ENCODE results near the gene PROX1. TPM values are rescaled to one million over a fixed set of nuclear protein-coding genes. Genes with fewer than 3 reads are reported as not detected.

PROX1 gene
- total RNA-seq, 3 donors from 2014 or later, result 1.8 to 7.5 (median 5.7) TPM

GRCh38 chr1:213942061-213942460, 45.7 kb upstream of the PROX1 start:
- Histone ChIP-seq H3K4me1 (no peaks in the 10 kb centered on the region), H3K36me3 (no peaks in the 10 kb centered on the region), H3K27me3 (no peaks in the 10 kb centered on the region), H3K9me3 (peaks cover 0 to 2% of the 10 kb centered on the region in 2 donors), H3K27ac (no peak overlapping the region), H3K4me3 (no peak overlapping the region)
- intact Hi-C loops (cut with DNase I; ENCODE audit: low total_unique reads), result no loop called here
- TF ChIP-seq CTCF (IDR thresholded peaks at IDR 0.05) (no peak), POLR2AphosphoS5 (IDR thresholded peaks at IDR 0.05) (no peak), POLR2A (IDR thresholded peaks at IDR 0.05) (no peak)
- DNase-seq (ENCODE audit: low spot score in 2 of 2), result no peak

- Histone ChIP-seq H3K4me1 (no peaks in the 10 kb centered on the region), H3K27me3 (no peaks in the 10 kb centered on the region), H3K27ac (no peak overlapping the region), H3K4me3 (no peak overlapping the region), H3K9me3 (no peaks in the 10 kb centered on the region), H3K36me3 (no peaks in the 10 kb centered on the region)
- intact Hi-C loops (cut with DNase I; ENCODE audit: low total_unique reads), result no loop called here
- no peak for TF ChIP-seq POLR2A (IDR thresholded peaks at IDR 0.05)
- no peak for TF ChIP-seq POLR2AphosphoS5 (IDR thresholded peaks at IDR 0.05)
- TF ChIP-seq CTCF (IDR thresholded peaks at IDR 0.05), result no peak
- no peak for DNase-seq (ENCODE audit: low spot score in 2 of 2)
Observed at GRCh38 chr1:213947200-213947801, 40.5 kb upstream of the PROX1 start.

DNA sequence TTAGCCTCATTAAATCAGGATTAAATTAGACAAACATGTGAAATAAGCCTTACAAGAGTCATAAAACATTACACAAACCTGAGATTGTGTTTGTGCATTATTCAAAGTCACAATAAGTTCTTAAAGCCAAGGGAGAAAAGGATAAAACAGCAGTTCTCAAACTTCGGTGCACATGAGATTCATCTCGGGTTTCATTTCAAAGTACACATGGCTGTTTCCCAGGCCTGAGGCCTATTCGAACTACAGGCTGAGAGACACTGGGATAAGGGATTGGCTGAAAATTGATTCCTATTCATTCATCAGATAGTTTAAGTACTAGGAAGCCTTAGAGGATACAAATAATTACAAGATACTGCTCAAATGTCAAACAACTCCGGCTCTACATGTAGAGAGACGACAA, 35.9 kb upstream of the PROX1 start:
- H3K4me3 ChIP-seq, result no peak overlapping the region
- H3K27ac ChIP-seq, result no peak overlapping the region
- H3K36me3 ChIP-seq, result no peaks in the 10 kb centered on the region
- no peaks in the 10 kb centered on the region for H3K9me3 ChIP-seq
- no peak for DNase-seq (ENCODE audit: low spot score in 2 of 2)
- H3K4me1 ChIP-seq, result no peaks in the 10 kb centered on the region
- no peaks in the 10 kb centered on the region for H3K27me3 ChIP-seq
- TF ChIP-seq POLR2A (IDR thresholded peaks at IDR 0.05), result no peak
- TF ChIP-seq POLR2AphosphoS5 (IDR thresholded peaks at IDR 0.05), result no peak
- no peak for TF ChIP-seq CTCF (IDR thresholded peaks at IDR 0.05)
- intact Hi-C loops (cut with DNase I; ENCODE audit: low total_unique reads), result no loop called here

- no peak for TF ChIP-seq POLR2AphosphoS5 (IDR thresholded peaks at IDR 0.05)
- TF ChIP-seq CTCF (IDR thresholded peaks at IDR 0.05), result no peak
- no peak for TF ChIP-seq POLR2A (IDR thresholded peaks at IDR 0.05)
- Histone ChIP-seq H3K36me3 (no peaks in the 10 kb centered on the region), H3K27ac (no peak overlapping the region), H3K27me3 (no peaks in the 10 kb centered on the region), H3K9me3 (no peaks in the 10 kb centered on the region), H3K4me3 (no peak overlapping the region), H3K4me1 (no peaks in the 10 kb centered on the region)
- intact Hi-C loops (cut with DNase I; ENCODE audit: low total_unique reads), result no loop called here
- DNase-seq (ENCODE audit: low spot score in 2 of 2), result no peak
Observed at GRCh38 chr1:213953806-213954205, 34.0 kb upstream of the PROX1 start.

DNA sequence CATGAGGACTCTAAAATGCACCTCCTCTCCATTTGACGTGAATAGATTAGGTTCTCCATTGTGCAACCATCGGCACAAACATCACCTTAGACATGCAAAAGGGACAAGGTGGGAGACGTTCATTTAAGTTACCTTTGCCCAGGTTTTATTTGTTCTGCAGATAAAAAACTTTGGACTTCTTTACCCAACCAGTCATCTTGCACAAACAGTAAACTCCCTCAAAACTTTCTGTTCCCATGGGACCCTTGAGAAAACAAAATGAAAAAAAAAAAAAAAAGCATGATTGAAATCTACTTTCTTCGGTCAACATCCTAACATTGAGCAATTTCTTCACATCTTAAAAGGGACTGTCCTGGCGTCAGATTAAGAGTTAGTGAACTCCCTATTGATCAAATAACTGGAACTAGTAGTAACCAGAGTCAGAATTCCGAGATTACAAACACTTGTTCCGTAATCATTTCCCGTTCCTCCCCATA, 31.4 kb upstream of the PROX1 start:
- no peaks in the 10 kb centered on the region for H3K27me3 ChIP-seq
- intact Hi-C loops (cut with DNase I; ENCODE audit: low total_unique reads), result no loop called here
- no peak for TF ChIP-seq POLR2AphosphoS5 (IDR thresholded peaks at IDR 0.05)

More for the DNA sequence above, 31.4 kb upstream of the PROX1 start:
- DNase-seq (ENCODE audit: low spot score in 2 of 2), result no peak
- H3K4me3 ChIP-seq, result no peak overlapping the region
- no peaks in the 10 kb centered on the region for H3K36me3 ChIP-seq
- H3K4me1 ChIP-seq, result no peaks in the 10 kb centered on the region
- no peaks in the 10 kb centered on the region for H3K9me3 ChIP-seq
- no peak overlapping the region for H3K27ac ChIP-seq

All from breast epithelium (tissue), 4 donors.